Fibroblast of villous mesenchyme (primary cell): ENCODE measurements around the gene TFAP2A. TPM values are rescaled to one million over a fixed set of nuclear protein-coding genes. Genes with fewer than 3 reads are reported as not detected.

ENCODE experiments used
- DNase-seq: peaks from one replicate; pipeline ENCODE4 v3.0.0-alpha.2; 2010; ENCODE audit warnings: low read depth
- H3K4me3 ChIP-seq: 2 replicates; pipeline ENCODE4 v1.5.1; 2011; ENCODE audit warnings: low read depth, mild to moderate bottlenecking, low read length
- total RNA-seq: library from RNA; depleted of rRNA; stranded (reverse); fragments of >200 nt; gene quantifications from 2 replicates; pipeline ENCODE4 v1.2.3, GENCODE V29; 2012
- TF ChIP-seq, protein P1 (sequence below): IDR thresholded peaks from 2 replicates; pipeline ENCODE4 v1.5.1; 2012; ENCODE audit warnings: low read depth, mild to moderate bottlenecking, low read length; ENCODE audit not compliant: insufficient read depth

TFAP2A gene
- total RNA-seq, 1 donor: 13.8 TPM

DNA sequence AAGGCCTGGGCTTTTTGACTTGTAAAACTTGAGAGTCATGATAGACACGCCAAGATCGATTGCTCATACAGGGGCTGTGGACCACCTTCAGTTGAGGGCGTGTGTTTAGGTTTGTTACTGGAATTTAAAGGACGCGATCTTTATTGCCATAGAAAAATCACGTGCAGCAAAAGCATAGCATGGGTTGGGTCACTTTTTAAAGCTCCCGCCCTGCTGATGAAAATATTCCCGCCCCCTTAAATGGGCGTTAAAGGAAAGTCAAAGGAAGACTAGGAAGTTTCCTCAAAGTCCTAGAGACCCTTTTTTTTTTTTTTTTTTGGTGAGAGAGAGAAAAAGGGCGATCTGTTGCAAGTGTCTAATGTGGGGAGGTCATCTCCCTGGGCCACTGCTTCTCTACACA, 23.1 kb downstream of the TFAP2A start:
- no peak for DNase-seq
- no peak overlapping the region for H3K4me3 ChIP-seq
- TF ChIP-seq, protein P1, sequence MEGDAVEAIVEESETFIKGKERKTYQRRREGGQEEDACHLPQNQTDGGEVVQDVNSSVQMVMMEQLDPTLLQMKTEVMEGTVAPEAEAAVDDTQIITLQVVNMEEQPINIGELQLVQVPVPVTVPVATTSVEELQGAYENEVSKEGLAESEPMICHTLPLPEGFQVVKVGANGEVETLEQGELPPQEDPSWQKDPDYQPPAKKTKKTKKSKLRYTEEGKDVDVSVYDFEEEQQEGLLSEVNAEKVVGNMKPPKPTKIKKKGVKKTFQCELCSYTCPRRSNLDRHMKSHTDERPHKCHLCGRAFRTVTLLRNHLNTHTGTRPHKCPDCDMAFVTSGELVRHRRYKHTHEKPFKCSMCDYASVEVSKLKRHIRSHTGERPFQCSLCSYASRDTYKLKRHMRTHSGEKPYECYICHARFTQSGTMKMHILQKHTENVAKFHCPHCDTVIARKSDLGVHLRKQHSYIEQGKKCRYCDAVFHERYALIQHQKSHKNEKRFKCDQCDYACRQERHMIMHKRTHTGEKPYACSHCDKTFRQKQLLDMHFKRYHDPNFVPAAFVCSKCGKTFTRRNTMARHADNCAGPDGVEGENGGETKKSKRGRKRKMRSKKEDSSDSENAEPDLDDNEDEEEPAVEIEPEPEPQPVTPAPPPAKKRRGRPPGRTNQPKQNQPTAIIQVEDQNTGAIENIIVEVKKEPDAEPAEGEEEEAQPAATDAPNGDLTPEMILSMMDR: no peak

- TF ChIP-seq, protein P1: no peak
- no peak overlapping the region for H3K4me3 ChIP-seq
- DNase-seq: no peak
Observed at GRCh38 chr6:10391299-10391630, 23.6 kb downstream of the TFAP2A start.

DNA sequence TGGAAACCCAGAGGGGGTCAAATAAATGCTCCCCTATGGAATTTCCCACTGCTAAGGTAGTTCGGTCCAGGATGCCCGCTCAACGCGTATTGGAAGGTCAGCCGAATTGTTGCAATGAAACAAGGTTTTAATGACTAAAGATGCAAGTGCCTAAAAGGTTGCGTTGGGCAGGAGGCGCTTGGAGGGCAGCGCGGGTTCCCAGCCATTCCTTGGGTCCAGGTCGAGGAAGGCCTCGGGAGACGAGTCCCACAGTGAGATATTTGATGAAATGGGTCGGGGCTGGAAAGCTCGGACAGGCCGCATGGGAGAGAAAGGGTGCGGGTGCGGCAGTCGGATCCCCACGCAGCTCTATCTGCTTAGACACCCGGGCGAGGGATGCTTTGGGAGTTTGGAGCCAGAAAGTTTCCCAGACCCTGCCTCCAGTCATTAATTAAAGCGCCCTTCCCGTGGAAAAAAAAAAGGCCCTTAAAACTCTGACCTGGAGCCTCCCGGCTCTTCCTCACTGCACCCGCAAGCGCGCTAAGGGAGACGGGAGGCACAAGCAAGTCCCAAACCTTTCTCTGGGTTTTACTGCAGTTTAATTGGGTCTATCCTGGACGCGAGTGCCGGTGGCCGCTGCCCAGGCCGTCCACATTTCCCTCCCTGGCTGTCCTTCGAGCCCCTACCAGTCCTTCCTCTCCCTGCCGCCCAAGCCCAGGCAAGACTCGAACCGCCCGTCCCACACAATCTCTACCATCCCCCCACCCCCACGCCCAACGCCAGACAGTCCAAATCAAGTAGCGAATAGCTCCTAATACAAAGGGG, 24.2 kb downstream of the TFAP2A start:
- H3K4me3 ChIP-seq: no peak overlapping the region
- TF ChIP-seq, protein P1: no peak
- no peak for DNase-seq

DNA sequence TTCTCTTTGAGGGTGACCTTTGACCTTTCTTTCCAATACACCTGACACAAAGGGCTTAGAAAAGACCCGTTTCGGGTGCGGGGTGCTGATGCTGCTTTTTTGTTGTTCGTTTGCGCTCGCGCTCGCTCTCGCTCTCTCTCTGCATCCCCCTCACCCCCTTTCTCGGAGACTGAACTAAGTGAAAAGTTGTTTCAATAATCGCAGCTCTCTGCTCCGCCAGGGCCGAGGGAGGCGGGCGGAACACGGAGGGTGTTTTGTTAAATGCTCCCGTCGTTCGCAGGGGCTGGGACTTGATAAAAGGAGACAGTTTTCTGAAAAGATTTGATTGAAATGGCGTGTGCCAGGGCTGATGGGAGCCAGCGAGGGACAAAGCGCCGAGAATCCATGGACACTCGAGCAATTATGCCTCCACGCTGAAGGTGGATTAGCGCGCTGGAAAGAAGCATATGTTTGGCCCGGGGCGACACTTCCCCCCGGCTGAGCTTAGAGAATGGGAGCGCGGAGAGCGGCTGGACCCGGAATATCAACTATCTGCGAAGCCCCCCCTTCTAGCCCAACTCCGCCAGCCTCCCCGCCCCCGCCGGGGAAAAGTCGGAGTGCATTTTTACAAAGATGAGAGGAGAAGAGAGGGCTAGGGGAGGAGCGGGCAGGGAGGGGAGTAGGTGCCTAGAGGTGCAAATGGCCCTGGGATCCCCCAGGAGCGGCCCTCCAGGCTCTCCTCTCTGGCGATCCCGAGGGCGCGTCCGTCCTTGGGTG, 25.0 kb downstream of the TFAP2A start:
- no peak overlapping the region for H3K4me3 ChIP-seq
- TF ChIP-seq, protein P1: no peak

GRCh38 chr6:10386756-10387654, 27.9 kb downstream of the TFAP2A start:
- H3K4me3 ChIP-seq: no peak overlapping the region
- DNase-seq: no peak
- TF ChIP-seq, protein P1: no peak

More for the DNA sequence above, 25.0 kb downstream of the TFAP2A start:
- no peak for DNase-seq

DNA sequence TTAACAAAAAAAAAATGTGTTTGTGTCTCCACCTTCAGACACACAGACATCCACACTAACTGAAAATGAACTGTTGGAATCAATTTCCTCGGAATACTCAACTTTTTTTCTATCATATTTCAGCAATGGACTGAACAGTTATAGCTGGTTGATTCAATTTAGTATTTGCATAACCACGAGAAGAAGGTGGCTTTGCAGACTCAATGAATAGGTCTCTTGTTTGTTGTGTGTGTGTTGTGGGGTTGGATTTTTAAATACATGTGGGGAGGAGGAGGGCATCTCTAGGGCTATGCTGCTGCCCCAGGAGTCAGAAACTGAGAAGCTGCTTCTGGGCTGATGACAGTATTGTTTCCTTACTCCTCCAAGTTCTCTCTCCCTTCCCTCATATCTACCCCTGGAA, 28.7 kb downstream of the TFAP2A start:
- H3K4me3 ChIP-seq: no peak overlapping the region
- TF ChIP-seq, protein P1: no peak
- DNase-seq: no peak
